NCI-H187 (cell line): ENCODE results near the gene NXPH4.
A peak's percentile ranks its signal among the peaks of the same experiment; 100 is the strongest.

Experiments used
- DNase-seq, 2 experiments: peaks; one replicate each; lab custom pipeline; 2025; lab: John Stamatoyannopoulos, UW

The NXPH4 gene

DNA sequence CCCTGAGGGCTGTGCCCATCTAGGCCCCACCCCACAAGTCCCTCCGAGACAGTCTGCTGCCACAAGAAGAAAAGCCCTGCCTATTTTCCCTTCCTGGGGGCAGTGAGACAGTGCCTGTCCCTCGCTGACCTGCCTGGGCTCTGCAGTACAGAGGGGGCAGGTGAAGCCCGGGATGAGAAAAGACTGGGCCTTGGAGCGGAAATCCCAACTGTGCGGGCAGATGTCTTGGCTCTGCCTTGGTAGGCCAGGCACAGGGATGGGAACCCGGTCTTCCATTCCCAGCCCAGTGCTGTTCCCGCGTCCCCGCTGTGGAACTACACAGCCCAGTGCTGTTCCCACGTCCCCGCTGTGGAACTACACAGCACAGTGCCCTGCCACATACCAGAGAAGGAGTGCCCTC, 12.8 kb upstream of the NXPH4 start:
- DNase-seq, result no peak

- no peak for DNase-seq
These were observed 12.1 kb upstream of the NXPH4 start for GRCh38 chr12:57204454-57204853.

DNA sequence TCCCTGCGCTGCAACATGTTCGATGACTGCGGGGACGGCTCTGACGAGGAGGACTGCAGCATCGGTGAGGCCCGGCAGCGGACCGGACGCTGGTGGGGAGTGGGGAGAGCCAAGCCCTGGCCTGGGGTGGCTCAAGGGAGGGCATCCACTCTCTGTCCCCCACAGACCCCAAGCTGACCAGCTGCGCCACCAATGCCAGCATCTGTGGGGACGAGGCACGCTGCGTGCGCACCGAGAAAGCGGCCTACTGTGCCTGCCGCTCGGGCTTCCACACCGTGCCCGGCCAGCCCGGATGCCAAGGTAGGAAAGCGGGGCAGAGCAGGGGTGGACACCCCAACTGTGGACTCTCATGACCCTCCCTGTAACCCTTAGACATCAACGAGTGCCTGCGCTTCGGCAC, 11.4 kb upstream of the NXPH4 start:
- no peak for DNase-seq

DNA sequence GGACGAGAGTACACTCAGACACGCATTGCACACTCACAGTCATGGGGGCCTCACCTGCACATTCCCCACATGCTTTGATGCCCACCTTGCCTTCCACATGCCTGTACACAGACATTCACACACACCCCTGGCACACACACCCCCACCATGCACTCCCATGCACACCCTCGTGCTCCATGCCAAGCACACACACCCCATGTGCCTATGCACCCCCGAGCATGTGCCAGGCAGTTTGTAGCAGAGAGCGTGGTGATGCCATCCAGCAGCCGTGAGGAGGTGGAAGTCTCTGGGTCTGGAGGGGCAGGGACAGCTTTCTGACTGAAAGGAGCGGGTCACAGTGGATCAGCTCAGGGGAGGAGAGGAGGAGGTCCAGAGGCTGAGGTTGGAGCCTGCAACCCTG, 10.7 kb upstream of the NXPH4 start:
- DNase-seq, result no peak

GRCh38 chr12:57207731-57208630, 8.6 kb upstream of the NXPH4 start:
- no peak for DNase-seq

- DNase-seq, result no peak
These were observed 7.8 kb upstream of the NXPH4 start for GRCh38 chr12:57208631-57209282.

GRCh38 chr12:57209916-57210315, 6.7 kb upstream of the NXPH4 start:
- DNase-seq, result no peak

DNA sequence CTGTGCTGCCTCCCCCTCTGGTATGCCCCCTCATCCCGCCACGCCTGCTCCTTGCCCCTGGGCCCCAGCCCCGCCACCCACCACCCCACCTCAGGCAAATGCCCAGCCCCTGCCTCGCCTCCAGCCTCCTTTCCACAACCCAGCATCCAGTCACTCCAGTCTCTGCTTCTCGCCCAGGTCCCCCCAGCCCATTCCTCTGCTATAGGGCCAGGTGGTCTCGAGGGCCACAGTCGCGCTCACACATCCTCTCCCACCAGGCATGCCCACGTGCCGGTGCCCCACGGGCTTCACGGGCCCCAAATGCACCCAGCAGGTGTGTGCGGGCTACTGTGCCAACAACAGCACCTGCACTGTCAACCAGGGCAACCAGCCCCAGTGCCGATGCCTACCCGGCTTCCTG, 6.1 kb upstream of the NXPH4 start:
- DNase-seq, result no peak

DNA sequence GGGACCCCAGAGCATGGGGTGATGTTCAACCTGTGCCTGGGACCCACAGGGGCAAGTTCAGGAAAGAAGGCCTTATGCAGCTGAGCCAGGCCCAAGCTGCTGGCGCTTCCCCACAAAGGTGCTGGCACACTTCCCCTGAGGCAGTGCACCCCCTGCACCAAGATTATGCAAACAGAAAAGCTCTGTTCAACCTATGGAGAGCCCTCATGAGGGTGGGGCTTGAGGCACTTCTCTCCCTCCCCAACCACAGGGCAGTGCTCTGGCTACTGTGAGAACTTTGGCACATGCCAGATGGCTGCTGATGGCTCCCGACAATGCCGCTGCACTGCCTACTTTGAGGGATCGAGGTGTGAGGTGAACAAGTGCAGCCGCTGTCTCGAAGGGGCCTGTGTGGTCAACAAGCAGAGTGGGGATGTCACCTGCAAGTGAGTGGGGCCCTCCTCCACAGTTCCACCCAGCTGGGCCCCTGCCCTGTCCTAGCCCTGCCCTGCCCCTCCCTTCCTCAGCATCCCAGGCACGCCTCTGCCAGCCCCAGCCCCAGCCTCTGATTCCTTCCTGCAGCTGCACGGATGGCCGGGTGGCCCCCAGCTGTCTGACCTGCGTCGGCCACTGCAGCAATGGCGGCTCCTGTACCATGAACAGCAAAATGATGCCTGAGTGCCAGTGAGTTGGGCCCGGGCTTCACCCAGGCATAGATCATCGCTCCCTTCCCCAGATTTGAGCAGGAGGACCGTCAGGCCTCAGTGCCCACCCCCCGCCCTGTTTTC, 5.5 kb upstream of the NXPH4 start:
- DNase-seq, result no peak

DNA sequence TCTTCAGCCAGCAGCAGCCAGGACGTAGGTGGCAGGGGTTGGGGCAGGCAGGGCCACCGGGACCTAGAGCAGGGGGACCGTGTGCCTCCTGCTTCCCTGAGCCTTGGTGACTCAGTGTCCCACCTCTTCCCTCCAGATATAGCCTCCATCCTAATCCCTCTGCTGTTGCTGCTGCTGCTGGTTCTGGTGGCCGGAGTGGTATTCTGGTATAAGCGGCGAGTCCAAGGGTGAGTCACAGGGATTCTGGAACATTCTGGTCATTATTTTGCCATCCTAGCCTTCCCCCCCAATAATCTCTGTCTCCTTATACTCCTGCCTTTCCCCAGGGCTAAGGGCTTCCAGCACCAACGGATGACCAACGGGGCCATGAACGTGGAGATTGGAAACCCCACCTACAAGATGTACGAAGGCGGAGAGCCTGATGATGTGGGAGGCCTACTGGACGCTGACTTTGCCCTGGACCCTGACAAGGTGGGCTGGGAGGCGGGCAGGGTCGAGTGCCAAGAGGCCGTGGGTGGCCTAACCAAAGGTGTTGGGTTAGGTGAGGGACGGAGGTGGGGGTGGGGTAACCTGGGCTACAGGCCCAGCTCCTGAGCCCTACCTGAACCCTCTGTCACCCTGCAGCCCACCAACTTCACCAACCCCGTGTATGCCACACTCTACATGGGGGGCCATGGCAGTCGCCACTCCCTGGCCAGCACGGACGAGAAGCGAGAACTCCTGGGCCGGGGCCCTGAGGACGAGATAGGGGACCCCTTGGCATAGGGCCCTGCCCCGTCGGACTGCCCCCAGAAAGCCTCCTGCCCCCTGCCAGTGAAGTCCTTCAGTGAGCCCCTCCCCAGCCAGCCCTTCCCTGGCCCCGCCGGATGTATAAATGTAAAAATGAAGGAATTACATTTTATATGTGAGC, 4.5 kb upstream of the NXPH4 start:
- DNase-seq, result no peak

- no peak for DNase-seq
These were observed 3.9 kb upstream of the NXPH4 start for GRCh38 chr12:57212701-57213057.

DNA sequence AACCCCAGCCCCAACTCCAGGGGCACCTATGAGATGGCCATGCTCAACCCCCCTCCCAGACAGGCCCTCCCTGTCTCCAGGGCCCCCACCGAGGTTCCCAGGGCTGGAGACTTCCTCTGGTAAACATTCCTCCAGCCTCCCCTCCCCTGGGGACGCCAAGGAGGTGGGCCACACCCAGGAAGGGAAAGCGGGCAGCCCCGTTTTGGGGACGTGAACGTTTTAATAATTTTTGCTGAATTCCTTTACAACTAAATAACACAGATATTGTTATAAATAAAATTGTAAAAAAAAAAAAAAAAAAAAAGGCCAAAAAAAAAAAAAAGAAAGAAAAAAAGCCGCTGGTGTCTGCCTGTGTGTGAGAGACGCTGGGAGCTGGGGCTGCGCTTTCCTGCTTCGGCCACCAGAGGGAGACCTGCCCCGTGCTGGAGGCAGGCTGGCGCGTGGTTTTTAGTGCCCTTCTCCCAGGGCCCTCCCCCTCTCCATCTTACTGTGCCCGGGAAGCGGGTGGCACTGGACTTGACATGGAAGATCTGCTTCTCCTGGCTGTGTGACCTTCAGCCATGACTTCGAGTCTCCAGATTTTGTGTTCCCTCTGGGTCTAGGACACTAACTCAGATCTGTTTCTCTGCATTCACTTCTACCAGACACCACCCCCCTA, 3.4 kb upstream of the NXPH4 start:
- peak; percentile 70 to 83 for DNase-seq

DNA sequence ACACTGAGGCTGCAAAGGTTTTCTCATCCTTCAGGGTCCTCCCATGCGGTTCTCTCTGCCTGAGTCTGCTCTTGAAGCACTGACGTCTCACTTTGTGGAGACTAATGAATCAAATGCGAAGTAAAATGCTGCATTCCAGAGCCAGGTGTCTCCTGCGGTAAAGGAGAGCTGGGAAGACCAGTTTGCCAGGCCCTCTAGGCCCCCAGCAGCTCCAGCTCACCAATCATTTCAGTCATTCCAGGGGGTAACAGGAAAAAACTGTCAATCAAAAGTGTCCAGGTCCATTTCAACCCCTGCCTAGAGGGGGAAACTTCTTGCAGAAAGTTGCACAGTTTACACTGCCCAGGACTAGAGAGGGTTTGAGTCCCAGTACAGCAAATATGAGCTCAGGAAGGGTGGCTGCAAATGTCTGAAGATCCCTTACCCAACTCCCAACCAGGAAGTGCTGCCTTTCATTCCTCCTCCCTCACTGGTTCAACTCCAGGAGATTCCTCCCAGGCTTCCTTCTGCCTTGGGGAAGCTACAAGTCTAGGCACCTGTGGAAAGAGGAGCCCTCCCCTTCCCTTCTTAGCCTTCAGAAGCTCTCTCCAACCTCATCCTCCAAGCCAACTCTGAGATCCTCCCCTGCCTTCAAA, 2.7 kb upstream of the NXPH4 start:
- no peak for DNase-seq

GRCh38 chr12:57214398-57214781, 2.2 kb upstream of the NXPH4 start:
- DNase-seq, result peak; percentile 57 to 60

DNA sequence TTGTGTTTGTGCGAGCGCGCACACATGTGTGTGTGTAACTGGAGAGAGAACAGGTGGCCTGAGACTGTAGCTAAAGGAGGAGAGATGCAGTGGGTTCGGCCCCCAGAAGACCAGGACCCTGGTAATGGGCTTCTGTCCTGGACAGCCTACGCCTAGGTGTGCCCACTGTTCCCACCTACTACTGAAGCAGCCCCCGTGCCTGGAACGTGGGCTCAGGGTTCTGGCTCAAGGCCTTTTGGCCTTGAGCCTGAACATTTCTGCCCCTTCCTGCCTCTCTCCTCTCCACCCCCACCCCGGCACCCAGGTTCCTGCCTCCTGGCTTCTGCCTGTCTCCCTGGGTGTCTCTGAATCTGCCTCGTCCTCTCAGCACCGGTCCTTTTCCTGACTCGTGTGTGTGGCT, 1.5 kb upstream of the NXPH4 start:
- DNase-seq, result no peak

DNA sequence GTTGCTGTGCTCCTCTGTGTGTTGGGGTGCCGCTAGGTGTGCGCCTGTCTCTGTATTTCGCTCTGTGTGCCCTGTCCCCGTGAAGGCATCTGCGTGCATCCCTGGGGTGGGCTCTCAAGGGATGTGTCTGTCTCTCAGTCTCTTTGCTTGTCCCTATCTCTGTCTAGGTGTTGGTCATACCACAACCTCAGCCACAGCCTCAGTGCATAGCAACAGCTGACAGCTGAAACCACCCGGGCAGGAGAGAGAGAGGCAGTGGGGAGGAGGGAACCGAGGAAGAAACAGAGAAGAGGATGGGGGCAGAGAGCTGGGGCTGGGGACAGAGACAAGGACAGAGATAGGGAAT, 953 bp upstream of the NXPH4 start:
- no peak for DNase-seq

DNA sequence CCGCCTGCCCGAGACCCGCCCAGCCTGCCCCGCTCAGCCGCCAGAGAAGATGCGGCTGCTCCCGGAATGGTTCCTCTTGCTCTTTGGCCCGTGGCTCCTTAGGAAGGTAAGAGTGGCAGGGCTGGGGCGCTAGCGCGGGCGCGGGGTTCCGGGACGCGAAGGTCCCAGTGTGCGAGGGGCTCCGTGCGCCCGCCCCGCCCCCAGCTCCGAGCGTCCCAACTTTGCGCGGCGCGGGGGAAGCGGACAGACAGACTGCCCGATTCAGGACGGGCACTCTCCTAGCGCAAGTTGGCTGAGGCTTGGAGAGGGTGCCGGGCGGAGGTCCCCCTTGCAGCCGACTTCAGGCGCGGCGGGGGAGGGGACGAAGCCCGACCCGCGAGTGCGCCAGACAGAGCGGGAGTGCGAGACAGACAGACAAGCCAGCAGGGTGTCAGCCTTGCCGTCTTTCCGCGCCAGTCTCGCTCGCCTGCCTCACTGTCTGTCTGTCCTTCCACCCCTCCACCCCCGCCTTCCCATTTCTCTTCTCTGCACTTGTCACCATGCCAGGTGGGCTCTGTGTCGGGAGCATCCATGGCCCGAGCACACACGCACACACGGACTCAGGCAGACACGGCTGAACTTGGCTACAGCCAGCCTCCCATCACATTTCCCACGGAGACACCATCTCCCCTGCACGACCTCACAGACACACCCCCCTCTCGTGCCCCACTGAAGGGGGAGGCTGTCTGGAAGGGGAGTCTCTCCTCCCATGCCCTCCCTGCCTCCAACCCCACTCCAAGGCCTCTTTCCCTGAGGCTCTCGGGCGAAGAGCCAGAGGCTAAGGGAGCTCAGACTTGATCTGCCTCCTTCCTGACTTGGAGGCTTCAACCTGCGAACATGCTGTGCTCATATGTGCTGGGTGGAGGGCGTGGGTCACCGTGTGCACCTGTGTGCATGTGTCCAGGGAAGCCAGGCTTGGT, 606 bp downstream of the NXPH4 start:
- no peak for DNase-seq

GRCh38 chr12:57218030-57218853, 1.6 kb downstream of the NXPH4 start:
- no peak for DNase-seq
